ENCODE results near the gene FTO. TPM values are rescaled to one million over a fixed set of nuclear protein-coding genes. Genes with fewer than 3 reads are reported as not detected.

FTO gene
- total RNA-seq, 1 experiment from 2014 or later, result 57.4 TPM

DNA sequence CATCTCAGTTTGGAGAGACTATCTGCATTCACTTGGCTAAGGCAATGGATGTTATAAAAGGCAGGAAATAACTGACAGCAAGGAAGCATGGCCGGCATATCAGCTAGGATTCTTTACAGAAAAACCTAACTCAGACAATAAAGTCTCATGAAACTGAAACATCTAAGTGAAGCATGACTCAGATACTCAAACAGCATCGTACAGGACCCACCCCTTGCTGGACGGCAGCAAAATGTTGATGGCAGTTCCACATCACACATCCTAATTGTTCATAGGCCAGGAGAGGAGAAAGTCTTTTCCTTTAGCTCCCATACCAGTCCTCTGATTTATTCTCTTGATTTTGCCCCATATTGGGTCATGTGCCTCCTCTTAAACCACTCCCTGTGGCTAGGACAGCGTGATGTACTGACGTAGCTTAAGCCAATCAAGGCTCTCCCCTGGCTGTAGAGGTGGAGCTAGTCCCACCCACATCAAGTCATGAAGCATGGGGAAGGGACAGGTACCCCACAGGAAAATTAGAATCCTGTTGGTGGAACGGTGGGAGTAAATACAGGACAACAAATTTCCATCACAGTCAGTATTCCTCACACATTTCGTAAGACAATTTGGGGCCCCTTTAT lies 403.7 kb downstream of the FTO start:
- no peak overlapping the region for H3K27ac Mint-ChIP-seq
- peaks cover 6% of the 10 kb centered on the region for H3K4me1 Mint-ChIP-seq
- no peak overlapping the region for H3K4me3 Mint-ChIP-seq
- no peaks in the 10 kb centered on the region for H3K9me3 Mint-ChIP-seq
- DNase-seq (ENCODE audit: low spot score), result no peak
- ChIA-PET POLR2A (no interaction called here), CTCF (no interaction called here)
- no peaks in the 10 kb centered on the region for H3K36me3 Mint-ChIP-seq
- peak; percentile 83 for ATAC-seq
- H3K27me3 Mint-ChIP-seq (ENCODE audit: low read depth), result no peaks in the 10 kb centered on the region
- TF ChIP-seq ZNF416 (CRISPR knock-in tag; IDR thresholded peaks at IDR 0.05), result no peak
- TF ChIP-seq NR3C1 (CRISPR knock-in tag; conservative IDR thresholded peaks at IDR 0.05; ENCODE audit: low read depth), result no peak
- no peak for TF ChIP-seq ZBTB21 (CRISPR knock-in tag; IDR thresholded peaks at IDR 0.05; ENCODE audit: borderline replicate concordance)
- no peak for TF ChIP-seq KAT7 (CRISPR knock-in tag; IDR thresholded peaks at IDR 0.05; ENCODE audit: borderline replicate concordance)
- TF ChIP-seq TCF7 (CRISPR knock-in tag; IDR thresholded peaks at IDR 0.05; ENCODE audit: low read depth), result no peak
- TF ChIP-seq CREB1 (CRISPR knock-in tag; IDR thresholded peaks at IDR 0.05), result no peak
- TF ChIP-seq, protein P1, sequence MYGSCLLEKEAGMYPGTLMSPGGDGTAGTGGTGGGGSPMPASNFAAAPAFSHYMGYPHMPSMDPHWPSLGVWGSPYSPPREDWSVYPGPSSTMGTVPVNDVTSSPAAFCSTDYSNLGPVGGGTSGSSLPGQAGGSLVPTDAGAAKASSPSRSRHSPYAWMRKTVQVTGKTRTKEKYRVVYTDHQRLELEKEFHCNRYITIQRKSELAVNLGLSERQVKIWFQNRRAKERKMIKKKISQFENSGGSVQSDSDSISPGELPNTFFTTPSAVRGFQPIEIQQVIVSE (CRISPR knock-in tag; IDR thresholded peaks at IDR 0.05; ENCODE audit: borderline replicate concordance), result no peak

DNA sequence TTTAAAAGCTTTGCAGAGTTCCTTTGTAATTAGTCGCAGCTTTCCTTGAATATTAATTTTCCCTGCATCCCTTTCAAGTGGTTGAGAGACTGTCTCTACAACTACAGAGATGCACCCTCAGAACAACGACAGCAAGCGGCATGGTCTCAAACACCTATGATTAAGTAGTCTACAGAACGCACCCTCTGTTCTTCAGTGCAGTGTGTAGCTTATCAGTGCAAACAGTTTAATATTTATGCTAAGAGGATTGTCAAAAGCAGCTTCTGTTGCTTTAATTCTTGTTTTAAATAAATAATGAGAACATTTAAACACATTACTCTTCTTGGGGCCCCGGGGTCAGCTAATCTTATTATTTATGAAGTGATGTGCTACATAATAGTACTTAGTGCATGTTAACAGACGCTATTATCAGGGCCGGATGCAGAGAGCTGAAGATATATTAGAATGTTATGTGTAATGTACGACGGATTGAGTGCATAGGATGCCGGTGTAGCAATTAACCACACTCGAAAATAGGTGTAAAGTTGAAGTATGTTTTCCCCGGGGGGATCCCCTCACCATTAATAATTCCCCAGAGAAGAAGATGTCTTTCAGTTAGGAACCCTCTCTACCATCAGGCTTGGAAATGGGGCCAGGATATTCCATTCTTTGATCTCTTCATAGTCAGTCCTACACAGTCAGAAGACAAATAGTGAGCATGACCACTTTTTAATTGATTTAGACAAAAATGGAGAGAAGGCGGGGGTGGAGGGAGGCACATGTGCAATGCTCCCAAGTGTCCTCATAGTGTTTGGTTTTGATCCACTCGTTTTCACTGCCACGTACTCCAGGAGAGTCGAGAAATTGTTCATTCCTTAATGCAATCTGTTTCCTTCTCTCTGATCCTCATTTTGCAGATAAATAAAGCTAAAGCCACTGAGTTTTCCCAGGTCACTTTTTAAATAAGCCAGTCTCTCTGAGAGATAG lies 406.3 kb downstream of the FTO start:
- Mint-ChIP-seq H3K4me3 (no peak overlapping the region), H3K27ac (0 out of 2 replicates have a peak overlapping the region, but pooled peaks have one; percentile 19), H3K27me3 (ENCODE audit: low read depth) (no peaks in the 10 kb centered on the region), H3K9me3 (no peaks in the 10 kb centered on the region), H3K4me1 (peaks cover 8% of the 10 kb centered on the region), H3K36me3 (peaks cover 3% of the 10 kb centered on the region; the same call in 1 of the 2 replicates)
- ChIA-PET CTCF (no interaction called here), POLR2A (no interaction called here)
- no peak for TF ChIP-seq NFE2L1 (CRISPR knock-in tag; IDR thresholded peaks at IDR 0.05)
- TF ChIP-seq, protein P2, sequence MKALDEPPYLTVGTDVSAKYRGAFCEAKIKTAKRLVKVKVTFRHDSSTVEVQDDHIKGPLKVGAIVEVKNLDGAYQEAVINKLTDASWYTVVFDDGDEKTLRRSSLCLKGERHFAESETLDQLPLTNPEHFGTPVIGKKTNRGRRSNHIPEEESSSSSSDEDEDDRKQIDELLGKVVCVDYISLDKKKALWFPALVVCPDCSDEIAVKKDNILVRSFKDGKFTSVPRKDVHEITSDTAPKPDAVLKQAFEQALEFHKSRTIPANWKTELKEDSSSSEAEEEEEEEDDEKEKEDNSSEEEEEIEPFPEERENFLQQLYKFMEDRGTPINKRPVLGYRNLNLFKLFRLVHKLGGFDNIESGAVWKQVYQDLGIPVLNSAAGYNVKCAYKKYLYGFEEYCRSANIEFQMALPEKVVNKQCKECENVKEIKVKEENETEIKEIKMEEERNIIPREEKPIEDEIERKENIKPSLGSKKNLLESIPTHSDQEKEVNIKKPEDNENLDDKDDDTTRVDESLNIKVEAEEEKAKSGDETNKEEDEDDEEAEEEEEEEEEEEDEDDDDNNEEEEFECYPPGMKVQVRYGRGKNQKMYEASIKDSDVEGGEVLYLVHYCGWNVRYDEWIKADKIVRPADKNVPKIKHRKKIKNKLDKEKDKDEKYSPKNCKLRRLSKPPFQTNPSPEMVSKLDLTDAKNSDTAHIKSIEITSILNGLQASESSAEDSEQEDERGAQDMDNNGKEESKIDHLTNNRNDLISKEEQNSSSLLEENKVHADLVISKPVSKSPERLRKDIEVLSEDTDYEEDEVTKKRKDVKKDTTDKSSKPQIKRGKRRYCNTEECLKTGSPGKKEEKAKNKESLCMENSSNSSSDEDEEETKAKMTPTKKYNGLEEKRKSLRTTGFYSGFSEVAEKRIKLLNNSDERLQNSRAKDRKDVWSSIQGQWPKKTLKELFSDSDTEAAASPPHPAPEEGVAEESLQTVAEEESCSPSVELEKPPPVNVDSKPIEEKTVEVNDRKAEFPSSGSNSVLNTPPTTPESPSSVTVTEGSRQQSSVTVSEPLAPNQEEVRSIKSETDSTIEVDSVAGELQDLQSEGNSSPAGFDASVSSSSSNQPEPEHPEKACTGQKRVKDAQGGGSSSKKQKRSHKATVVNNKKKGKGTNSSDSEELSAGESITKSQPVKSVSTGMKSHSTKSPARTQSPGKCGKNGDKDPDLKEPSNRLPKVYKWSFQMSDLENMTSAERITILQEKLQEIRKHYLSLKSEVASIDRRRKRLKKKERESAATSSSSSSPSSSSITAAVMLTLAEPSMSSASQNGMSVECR (CRISPR knock-in tag; IDR thresholded peaks at IDR 0.05; ENCODE audit: borderline replicate concordance), result no peak
- TF ChIP-seq ZSCAN18 (CRISPR knock-in tag; IDR thresholded peaks at IDR 0.05), result no peak
- TF ChIP-seq ELF4 (CRISPR knock-in tag; IDR thresholded peaks at IDR 0.05; ENCODE audit: low read depth), result no peak
- no peak for ATAC-seq
- DNase-seq (ENCODE audit: low spot score), result no peak

DNA sequence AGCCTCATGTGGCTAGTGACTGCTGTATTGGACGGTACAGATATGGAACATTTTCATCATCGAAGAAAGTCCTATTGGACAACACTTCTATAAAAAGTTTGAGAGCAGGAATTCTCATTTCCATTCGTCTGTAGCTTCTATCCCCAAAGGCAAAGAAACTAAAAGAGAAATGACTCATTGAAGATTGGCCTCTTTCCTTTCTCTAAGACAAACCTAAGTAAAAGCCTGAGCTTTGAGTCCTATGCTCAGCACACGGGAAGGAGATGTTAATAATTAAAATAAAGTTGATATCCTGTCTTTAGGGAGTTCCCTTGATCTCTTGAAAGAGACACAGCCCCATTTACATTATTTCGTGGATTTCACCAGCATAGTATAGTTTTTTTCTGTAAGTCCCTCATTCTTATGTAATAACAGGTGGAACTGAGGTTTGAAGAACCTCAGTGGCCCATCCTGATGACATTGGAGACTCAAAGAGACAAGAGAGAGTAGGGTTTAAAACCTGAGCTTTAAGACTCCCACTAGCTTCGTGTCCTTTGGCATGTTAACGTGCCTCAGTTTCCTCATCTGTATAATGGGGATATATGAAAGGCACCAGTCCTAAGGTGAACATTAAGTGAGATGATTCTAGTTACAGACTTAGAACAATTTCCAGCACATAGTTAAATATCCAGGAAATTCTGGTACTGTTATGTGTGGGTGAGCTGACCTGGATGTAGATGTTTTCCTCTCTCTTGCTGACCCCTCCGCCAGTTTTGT lies 408.7 kb downstream of the FTO start:
- H3K4me3 Mint-ChIP-seq, result no peak overlapping the region
- POLR2A ChIA-PET, result no interaction called here
- TF ChIP-seq AR (CRISPR knock-in tag; IDR thresholded peaks at IDR 0.05), result no peak
- TF ChIP-seq, protein P3, sequence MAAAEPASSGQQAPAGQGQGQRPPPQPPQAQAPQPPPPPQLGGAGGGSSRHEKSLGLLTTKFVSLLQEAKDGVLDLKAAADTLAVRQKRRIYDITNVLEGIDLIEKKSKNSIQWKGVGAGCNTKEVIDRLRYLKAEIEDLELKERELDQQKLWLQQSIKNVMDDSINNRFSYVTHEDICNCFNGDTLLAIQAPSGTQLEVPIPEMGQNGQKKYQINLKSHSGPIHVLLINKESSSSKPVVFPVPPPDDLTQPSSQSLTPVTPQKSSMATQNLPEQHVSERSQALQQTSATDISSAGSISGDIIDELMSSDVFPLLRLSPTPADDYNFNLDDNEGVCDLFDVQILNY (CRISPR knock-in tag; IDR thresholded peaks at IDR 0.05), result no peak
- TF ChIP-seq ZNF512 (CRISPR knock-in tag; IDR thresholded peaks at IDR 0.05; ENCODE audit: borderline replicate concordance), result no peak
- TF ChIP-seq ZNF219 (CRISPR knock-in tag; IDR thresholded peaks at IDR 0.05; ENCODE audit: borderline replicate concordance), result no peak
- no peak for TF ChIP-seq ZNF317 (CRISPR knock-in tag; IDR thresholded peaks at IDR 0.05; ENCODE audit: borderline replicate concordance, low read depth)

More for the DNA sequence above, 408.7 kb downstream of the FTO start:
- peaks cover 3% of the 10 kb centered on the region; the same call in 1 of the 2 replicates for H3K36me3 Mint-ChIP-seq
- ATAC-seq (no peak), DNase-seq (ENCODE audit: low spot score) (no peak)
- CTCF ChIA-PET, result no interaction called here
- H3K4me1 Mint-ChIP-seq, result peaks cover 24% of the 10 kb centered on the region
- H3K9me3 Mint-ChIP-seq, result no peaks in the 10 kb centered on the region
- no peaks in the 10 kb centered on the region for H3K27me3 Mint-ChIP-seq (ENCODE audit: low read depth)
- no peak overlapping the region for H3K27ac Mint-ChIP-seq
